ENCODE measurements around the gene TSPAN9. TPM values are rescaled to one million over a fixed set of nuclear protein-coding genes. Genes with fewer than 3 reads are reported as not detected.

TSPAN9 gene
- total and polyA plus RNA-seq, 9 of the 15 experiments (the other 6 are each of a cell fraction or from before 2014, with no cell fraction given): 0.23 to 2.1 (median 0.60) TPM; not detected in 2

- Histone ChIP-seq H3K36me3 (ENCODE audit: control insufficient read depth, insufficient read depth, low read length) (no peaks in the 10 kb centered on the region), H3K9me3 (replicated peaks; ENCODE audit: control insufficient read depth, insufficient read depth, low read depth, low read length) (no peaks in the 10 kb centered on the region), H4K20me1 (replicated peaks; ENCODE audit: control insufficient read depth, insufficient read depth, low read length) (peaks cover 9% of the 10 kb centered on the region), H3K9me1 (ENCODE audit: control insufficient read depth, insufficient read depth, low read length) (no peaks in the 10 kb centered on the region), H3K4me1 (replicated peaks in 1 of 2; ENCODE audit: control insufficient read depth in 2 of 2, insufficient read depth in 2 of 2, low read length in 2 of 2) (peaks cover 0 to 5% of the 10 kb centered on the region in 2 experiments; a peak in 1 of 5 replicates), H3K79me2 (ENCODE audit: control insufficient read depth, insufficient read depth, low read length) (no peaks in the 10 kb centered on the region), H3K4me2 (ENCODE audit: insufficient read depth, low read length) (no peak overlapping the region), H3K9ac (ENCODE audit: insufficient read depth in 1 of 2, low read depth in 2 of 2, low read length in 2 of 2) (no peak overlapping the region), H3K27me3 (ENCODE audit: control insufficient read depth in 2 of 2, insufficient read depth in 2 of 2, low read length in 2 of 2) (peaks cover 0 to 12% of the 10 kb centered on the region in 2 experiments; a peak in 1 of 5 replicates), H3K4me3 (no peak overlapping the region), H3K27ac (ENCODE audit: extremely low read depth, low read depth, low read length) (no peak overlapping the region), H2AFZ (ENCODE audit: low read depth, low read length) (no peak overlapping the region)
- ChIA-PET POLR2A (interaction anchor here (0.6 to 1.2 kb wide), 3 partner anchors 59 to 177 kb away, joined by 3 to 5 read pairs (median 4); no protein-coding TSS in a partner anchor), CTCF (ENCODE audit: low intra/inter-chr PET ratio) (interaction anchor here (1.1 kb wide), 1 partner anchor 67 kb away, joined by 4 read pairs; no protein-coding TSS in a partner anchor)
- in situ Hi-C loops (cut with MboI): no loop called here
- TF ChIP-seq STAT5B (CRISPR knock-in tag; IDR thresholded peaks at IDR 0.05): no peak
- no peak for TF ChIP-seq TCF7 (IDR thresholded peaks at IDR 0.05; ENCODE audit: borderline replicate concordance)
- TF ChIP-seq U2AF2 (optimal IDR thresholded peaks at IDR 0.05; ENCODE audit: low read depth, low read length): no peak
- no peak for TF ChIP-seq TBL1XR1 (IDR thresholded peaks at IDR 0.05; ENCODE audit: low read length in 2 of 2)
- TF ChIP-seq HOMEZ (CRISPR knock-in tag; IDR thresholded peaks at IDR 0.05): no peak
- no peak for TF ChIP-seq C11orf30 (IDR thresholded peaks at IDR 0.05; ENCODE audit: low read depth)
- no peak for TF ChIP-seq ETV6 (IDR thresholded peaks at IDR 0.05; ENCODE audit: borderline replicate concordance in 1 of 2, low read depth in 2 of 2, low read length in 1 of 2)
- TF ChIP-seq ETV6 (CRISPR knock-in tag; IDR thresholded peaks at IDR 0.05; ENCODE audit: borderline replicate concordance): no peak
- TF ChIP-seq POLR3G (IDR thresholded peaks at IDR 0.05; ENCODE audit: extremely low read depth, insufficient read length, insufficient replicate concordance): no peak
- no peak for TF ChIP-seq THAP7 (CRISPR knock-in tag; IDR thresholded peaks at IDR 0.05)
- no peak for TF ChIP-seq PHB (CRISPR knock-in tag; IDR thresholded peaks at IDR 0.05)
- no peak for TF ChIP-seq PREB (CRISPR knock-in tag; IDR thresholded peaks at IDR 0.05)
- TF ChIP-seq ZNF175 (CRISPR knock-in tag; IDR thresholded peaks at IDR 0.05; ENCODE audit: low read depth): no peak
- TF ChIP-seq ZHX1 (conservative IDR thresholded peaks at IDR 0.05; ENCODE audit: low read length): no peak
- no peak for TF ChIP-seq ZNF354B (CRISPR knock-in tag; IDR thresholded peaks at IDR 0.05)
- no peak for TF ChIP-seq ZNF347 (CRISPR knock-in tag; IDR thresholded peaks at IDR 0.05; ENCODE audit: low read depth)
- WGBS (ENCODE audit: insufficient coverage, low coverage, missing lambda C conversion rate): 3% methylated on average over 6 of the region's 11 CpGs
- no peak for ATAC-seq
- BruUV-seq (replicated peaks): no TSS peak
- FAIRE-seq: no peak
- no peak for DNase-seq (ENCODE audit: extremely low read depth in 1 of 4, low spot score in 3 of 4)
- intact Hi-C loops (cut with micrococcal nuclease): loop anchor here (2.0 to 10.0 kb wide), 3 partner anchors 65 to 129 kb away; no protein-coding TSS in a partner anchor
These were observed 124.9 kb downstream of the TSPAN9 start for GRCh38 chr12:3202096-3202495.

All from K562 (cell line).